Astrocyte of the spinal cord (primary cell): ENCODE measurements around the gene EIF4B.

ENCODE experiments used
- DNase-seq: peaks from one replicate; pipeline ENCODE4 v3.0.0; 2011; ENCODE audit warnings: low read depth, low spot score
- H3K4me3 ChIP-seq: 2 replicates; pipeline ENCODE4 v1.5.1; 2011; ENCODE audit warnings: low read depth, mild to moderate bottlenecking, low read length, moderate library complexity
- in situ Hi-C: cut with HindIII; loops from 2 replicates; pipeline ENCODE4 v1.10.0; 2017; ENCODE audit warnings: low sequenced_read_pairs
- TF ChIP-seq, protein P1 (sequence below): IDR thresholded peaks from 2 replicates; pipeline ENCODE4 v1.5.1; 2012; ENCODE audit warnings: low read depth, mild to moderate bottlenecking, low read length, inconsistent platforms

Gene EIF4B

DNA sequence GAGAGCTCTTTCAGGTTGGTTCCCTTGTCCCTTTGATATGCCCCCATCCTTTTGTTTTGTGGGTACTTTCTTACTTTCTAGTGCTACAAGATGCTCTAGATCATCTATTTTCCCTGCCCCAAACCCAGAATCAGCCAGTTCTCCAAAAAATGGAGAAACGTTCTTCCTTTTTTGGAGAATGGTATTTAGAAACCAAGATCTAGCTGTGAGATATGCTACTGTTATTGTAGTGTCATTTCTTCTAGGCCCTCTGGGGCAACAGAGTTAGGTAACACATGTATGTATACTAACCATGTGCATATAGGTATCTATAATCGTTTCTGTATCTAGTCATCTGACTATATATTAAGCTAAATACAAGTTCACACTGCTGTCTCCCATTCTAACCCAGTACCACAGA is 84.3 kb downstream of the EIF4B start:
- no peak for DNase-seq
- H3K4me3 ChIP-seq = no peak overlapping the region
- TF ChIP-seq, protein P1, sequence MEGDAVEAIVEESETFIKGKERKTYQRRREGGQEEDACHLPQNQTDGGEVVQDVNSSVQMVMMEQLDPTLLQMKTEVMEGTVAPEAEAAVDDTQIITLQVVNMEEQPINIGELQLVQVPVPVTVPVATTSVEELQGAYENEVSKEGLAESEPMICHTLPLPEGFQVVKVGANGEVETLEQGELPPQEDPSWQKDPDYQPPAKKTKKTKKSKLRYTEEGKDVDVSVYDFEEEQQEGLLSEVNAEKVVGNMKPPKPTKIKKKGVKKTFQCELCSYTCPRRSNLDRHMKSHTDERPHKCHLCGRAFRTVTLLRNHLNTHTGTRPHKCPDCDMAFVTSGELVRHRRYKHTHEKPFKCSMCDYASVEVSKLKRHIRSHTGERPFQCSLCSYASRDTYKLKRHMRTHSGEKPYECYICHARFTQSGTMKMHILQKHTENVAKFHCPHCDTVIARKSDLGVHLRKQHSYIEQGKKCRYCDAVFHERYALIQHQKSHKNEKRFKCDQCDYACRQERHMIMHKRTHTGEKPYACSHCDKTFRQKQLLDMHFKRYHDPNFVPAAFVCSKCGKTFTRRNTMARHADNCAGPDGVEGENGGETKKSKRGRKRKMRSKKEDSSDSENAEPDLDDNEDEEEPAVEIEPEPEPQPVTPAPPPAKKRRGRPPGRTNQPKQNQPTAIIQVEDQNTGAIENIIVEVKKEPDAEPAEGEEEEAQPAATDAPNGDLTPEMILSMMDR = no peak
- in situ Hi-C loops = no loop called here

DNA sequence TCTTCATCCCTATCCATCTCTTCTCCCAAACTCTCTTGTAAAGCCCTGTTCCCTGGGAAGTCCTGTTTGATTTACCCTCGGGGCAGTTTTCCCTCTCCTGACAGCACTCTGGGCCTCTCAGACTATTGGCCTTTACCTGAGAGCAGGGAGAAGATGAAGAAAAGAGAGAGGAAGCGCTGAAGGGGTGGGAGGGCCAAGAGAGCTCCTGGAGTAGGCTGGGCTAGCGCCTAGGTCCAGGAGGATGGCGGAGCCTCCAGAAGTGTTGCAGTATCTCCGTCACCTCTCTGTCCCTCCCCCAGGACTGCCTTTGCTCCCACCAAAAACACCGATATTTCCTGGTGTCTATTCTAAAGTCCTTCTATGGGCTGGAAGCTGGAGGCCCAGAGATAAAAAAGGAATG is 85.5 kb downstream of the EIF4B start:
- in situ Hi-C loops = no loop called here
- TF ChIP-seq, protein P1 = no peak
- no peak overlapping the region for H3K4me3 ChIP-seq
- no peak for DNase-seq
